H1 (cell line): ENCODE measurements around the gene ZBTB37. TPM values are rescaled to one million over a fixed set of nuclear protein-coding genes. Genes with fewer than 3 reads are reported as not detected.

Experiments used
- CTCF ChIA-PET: fragments of 300-600 bp; sonication (Branson Sonifier 250); formaldehyde crosslinking; loops from one replicate; lab custom pipeline; 2021; ENCODE audit not compliant: partially characterized antibody; lab: Charles Lee
- POLR2A ChIA-PET: fragments of 300-600 bp; sonication (Branson Sonifier 250); formaldehyde crosslinking; loops from one replicate; lab custom pipeline; 2021; ENCODE audit warnings: inconsistent platforms; ENCODE audit not compliant: partially characterized antibody; lab: Charles Lee
- DNase-seq, 2 experiments: peaks; one replicate each; pipeline versions ENCODE4 v3.0.0 to v3.0.0-alpha.2; 2010 to 2022; ENCODE audit warnings: low spot score in 2 of 2, low read depth in 1 of 2, mixed read lengths in 1 of 2
- FAIRE-seq: peaks from 2 replicates; lab custom pipeline; 2011; peaks lifted over from hg19 to GRCh38; lab: Jason Lieb, UNC
- H2AFZ ChIP-seq: 2 replicates; pipeline ENCODE4 v1.8.1; 2012; ENCODE audit warnings: low read length, inconsistent platforms
- H2AK5ac ChIP-seq: 2 replicates; pipeline ENCODE4 v1.6.1; 2013; ENCODE audit warnings: low read depth, low read length
- H2BK120ac ChIP-seq: replicated peaks from 2 replicates; pipeline ENCODE3; 2013; ENCODE audit warnings: low read depth, low read length, inconsistent platforms
- H2BK12ac ChIP-seq: 2 replicates; pipeline ENCODE4 v1.6.1; 2013; ENCODE audit warnings: low read depth, low read length
- H2BK15ac ChIP-seq: 2 replicates; pipeline ENCODE4 v1.6.1; 2013; ENCODE audit warnings: low read length
- H2BK20ac ChIP-seq: 2 replicates; pipeline ENCODE4 v1.6.1; 2013; ENCODE audit warnings: low read length
- H2BK5ac ChIP-seq: 2 replicates; pipeline ENCODE4 v1.6.1; 2013; ENCODE audit warnings: low read depth, low read length
- H3K14ac ChIP-seq: 2 replicates; pipeline ENCODE4 v1.6.1; 2013; ENCODE audit warnings: inconsistent platforms; ENCODE audit not compliant: insufficient read length
- H3K18ac ChIP-seq: 2 replicates; pipeline ENCODE4 v1.6.1; 2013; ENCODE audit warnings: low read length; ENCODE audit errors: extremely low read depth
- H3K23ac ChIP-seq: 2 replicates; pipeline ENCODE4 v1.6.1; 2013; ENCODE audit warnings: inconsistent platforms; ENCODE audit not compliant: insufficient read length
- H3K23me2 ChIP-seq: 2 replicates; pipeline ENCODE4 v1.6.1; 2013; ENCODE audit warnings: low read depth, low read length
- H3K27ac ChIP-seq: 2 replicates; pipeline ENCODE4 v1.6.1; 2011; ENCODE audit warnings: low read depth, low read length, inconsistent platforms
- H3K27me3 ChIP-seq, 4 experiments: replicated peaks in 1 of 4; 1 replicate in 1 of 4; 2 replicates in 3 of 4; pipeline versions ENCODE4 v1.6.1 to v1.8.1; 2011 to 2013; ENCODE audit warnings: low read length in 3 of 4, mild to moderate bottlenecking in 3 of 4, inconsistent platforms in 2 of 4, mixed read lengths in 2 of 4, moderate library complexity in 1 of 4; ENCODE audit not compliant: control insufficient read depth in 3 of 4, insufficient read depth in 3 of 4; ENCODE audit errors: extremely low read depth in 1 of 4
- H3K36me3 ChIP-seq, 4 experiments: 2 replicates each; pipeline versions ENCODE4 v1.6.1 to v1.8.1; 2011 to 2013; ENCODE audit warnings: mild to moderate bottlenecking in 4 of 4, low read length in 3 of 4, moderate library complexity in 2 of 4, control low read depth in 1 of 4, inconsistent platforms in 1 of 4; ENCODE audit not compliant: insufficient read depth in 4 of 4, control insufficient read depth in 2 of 4
- H3K4ac ChIP-seq: replicated peaks from 2 replicates; pipeline ENCODE3; 2013; ENCODE audit warnings: low read length, low read depth, mixed read lengths, inconsistent platforms; ENCODE audit not compliant: insufficient read length
- H3K4me1 ChIP-seq, 4 experiments: replicated peaks in 1 of 4; 1 replicate in 1 of 4; 2 replicates in 3 of 4; pipeline versions ENCODE4 v1.6.1 to v1.8.1; 2011 to 2013; ENCODE audit warnings: low read length in 3 of 4, inconsistent platforms in 2 of 4, mixed read lengths in 1 of 4; ENCODE audit not compliant: insufficient read depth in 4 of 4, control insufficient read depth in 3 of 4
- H3K4me2 ChIP-seq, 2 experiments: 2 replicates each; pipeline versions ENCODE4 v1.6.1 to v1.8.1; 2011 to 2013; ENCODE audit warnings: low read depth in 2 of 2, low read length in 2 of 2, control low read depth in 1 of 2, inconsistent platforms in 1 of 2, mild to moderate bottlenecking in 1 of 2; ENCODE audit not compliant: insufficient read depth in 1 of 2
- H3K4me3 ChIP-seq, 4 experiments: fragments of 200-600, 300-600 bp in 1 of 4; sonication (generic), shearing (Covaris generic), sonication (Bioruptor Twin) in 1 of 4; 2 replicates each; pipeline versions ENCODE4 v1.5.1 to v1.8.1; 2011 to 2016; ENCODE audit warnings: low read length in 4 of 4, low read depth in 3 of 4, control low read depth in 2 of 4, inconsistent platforms in 2 of 4, mild to moderate bottlenecking in 2 of 4, mixed read lengths in 1 of 4, moderate library complexity in 1 of 4; ENCODE audit not compliant: insufficient read depth in 2 of 4; ENCODE audit errors: extremely low read depth in 1 of 4
- H3K56ac ChIP-seq: replicated peaks from 2 replicates; pipeline ENCODE3; 2013; ENCODE audit warnings: low read depth, mild to moderate bottlenecking, mixed read lengths, low read length, inconsistent platforms; ENCODE audit not compliant: insufficient read length
- H3K79me1 ChIP-seq: 2 replicates; pipeline ENCODE4 v1.6.1; 2013; ENCODE audit warnings: low read depth, low read length, control low read depth
- H3K79me2 ChIP-seq, 2 experiments: 2 replicates each; pipeline versions ENCODE4 v1.6.1 to v1.8.1; 2012 to 2013; ENCODE audit warnings: low read length in 2 of 2, mild to moderate bottlenecking in 2 of 2, inconsistent platforms in 1 of 2; ENCODE audit not compliant: insufficient read depth in 2 of 2, control insufficient read depth in 1 of 2
- H3K9ac ChIP-seq, 4 experiments: replicated peaks in 1 of 4; 1 replicate in 1 of 4; 2 replicates in 3 of 4; pipeline versions ENCODE4 v1.6.1 to v1.8.1; 2011 to 2013; ENCODE audit warnings: low read depth in 3 of 4, low read length in 3 of 4, control low read depth in 2 of 4, mild to moderate bottlenecking in 2 of 4, moderate library complexity in 2 of 4, inconsistent platforms in 1 of 4; ENCODE audit errors: extremely low read depth in 1 of 4
- H3K9me3 ChIP-seq, 2 experiments: 2 replicates each; pipeline versions ENCODE4 v1.6.1 to v1.8.1; 2012 to 2013; ENCODE audit warnings: mild to moderate bottlenecking in 2 of 2, moderate library complexity in 2 of 2, control low read depth in 1 of 2, inconsistent platforms in 1 of 2, low read depth in 1 of 2, low read length in 1 of 2, mixed read lengths in 1 of 2; ENCODE audit not compliant: insufficient read depth in 2 of 2
- H4K20me1 ChIP-seq, 2 experiments: replicated peaks in 1 of 2; 2 replicates each; pipeline versions ENCODE3 to v1.8.1; 2011 to 2013; ENCODE audit warnings: inconsistent platforms in 2 of 2, low read length in 2 of 2, mild to moderate bottlenecking in 1 of 2; ENCODE audit not compliant: insufficient read depth in 2 of 2, control insufficient read depth in 1 of 2
- H4K5ac ChIP-seq: 2 replicates; pipeline ENCODE4 v1.6.1; 2013; ENCODE audit warnings: low read length, low read depth, mixed read lengths, inconsistent platforms; ENCODE audit not compliant: insufficient read length
- H4K8ac ChIP-seq: 2 replicates; pipeline ENCODE4 v1.8.0; 2013; ENCODE audit warnings: mild to moderate bottlenecking, moderate library complexity, low read length, inconsistent platforms; ENCODE audit not compliant: insufficient read depth; ENCODE audit errors: extremely low read depth
- H4K91ac ChIP-seq: replicated peaks from 2 replicates; pipeline ENCODE3; 2013; ENCODE audit warnings: low read length, mixed read lengths, inconsistent platforms; ENCODE audit not compliant: insufficient read length
- BACH1 ChIP-seq: IDR thresholded peaks from 2 replicates; pipeline ENCODE4 v1.6.1; 2012; ENCODE audit warnings: low read length, improper control_type of control experiment
- CBX8 ChIP-seq: fragments of 300-800, 300-1000 bp; sonication (generic); IDR thresholded peaks from 2 replicates; pipeline ENCODE4 v1.7.1; 2016; ENCODE audit warnings: low read depth, low read length, borderline replicate concordance
- CEBPB ChIP-seq: IDR thresholded peaks from 2 replicates; pipeline ENCODE4 v1.6.1; 2012; ENCODE audit warnings: low read depth, low read length
- E2F6 ChIP-seq: IDR thresholded peaks from 2 replicates; pipeline ENCODE4 v1.6.1; 2012; ENCODE audit warnings: inconsistent platforms
- EGR1 ChIP-seq: IDR thresholded peaks from 2 replicates; pipeline ENCODE4 v1.6.1; 2011; ENCODE audit warnings: low read depth, low read length, borderline replicate concordance
- RNF2 ChIP-seq: fragments of 200-900, 300-1000 bp; sonication (generic); IDR thresholded peaks from 2 replicates; pipeline ENCODE4 v1.7.1; 2016; ENCODE audit warnings: borderline replicate concordance, low read depth, mild to moderate bottlenecking, antibody characterized with exemption, low read length; ENCODE audit not compliant: poor library complexity, severe bottlenecking; ENCODE audit errors: missing control alignments
- SAP30 ChIP-seq: fragments of 300-600 bp; sonication (generic); IDR thresholded peaks from 2 replicates; pipeline ENCODE4 v1.7.1; 2012; ENCODE audit warnings: low read length, moderate library complexity, mild to moderate bottlenecking, inconsistent platforms; ENCODE audit not compliant: insufficient read depth, insufficient replicate concordance
- SUZ12 ChIP-seq: fragments of 200-600 bp; sonication (generic); IDR thresholded peaks from 2 replicates; pipeline ENCODE4 v1.6.1; 2012; ENCODE audit warnings: mild to moderate bottlenecking, inconsistent platforms, low read length, moderate library complexity, mixed read lengths
- TAF7 ChIP-seq: optimal IDR thresholded peaks from 2 replicates; pipeline ENCODE3; 2011; ENCODE audit warnings: low read depth, mild to moderate bottlenecking, inconsistent platforms, low read length, moderate library complexity, borderline replicate concordance
- WGBS, 2 experiments: shearing (Covaris generic) in 1 of 2; methylation state at CpG; one replicate each; pipeline versions ENCODE4 v1.1.6 to v1.1.7; 2013 to 2015; ENCODE audit warnings: low lambda C conversion rate in 2 of 2, mixed read lengths in 2 of 2, inconsistent platforms in 1 of 2, low coverage in 1 of 2, missing lambda C conversion rate in 1 of 2; ENCODE audit not compliant: insufficient replicate concordance in 2 of 2, insufficient coverage in 1 of 2, insufficient read length in 1 of 2; ENCODE audit errors: extremely low coverage in 1 of 2, missing lambda C conversion rate in 1 of 2; 5-methylcytosine and 5-hydroxymethylcytosine counted together
- polyA plus RNA-seq, 7 experiments: library from polyadenylated mRNA; depleted of rRNA in 3 of 7; stranded (reverse) in 5 of 7; unstranded in 2 of 7; fragments of >200 nt in 5 of 7; fragments of 200-250 nt in 2 of 7; gene quantifications; 1 replicate in 5 of 7; 2 replicates in 1 of 7; 4 replicates in 1 of 7; pipeline versions ENCODE4 v1.2.1 to v1.2.3, GENCODE V29; 2011 to 2013; ENCODE audit warnings: missing spikeins in 2 of 7, mixed read lengths in 2 of 7
- total RNA-seq: library from RNA; stranded (reverse); fragmentation: NEBNext Ultra II Directional; extraction: Animal tissue kit (Norgen Biotek cat#: 25700); gene quantifications from 2 replicates; pipeline ENCODE4 v1.2.1, GENCODE V29; 2021

ZBTB37 gene
- total and polyA plus RNA-seq, 2 of the 8 experiments (the other 6 are each of a cell fraction or from before 2014, with no cell fraction given): 1.7 to 12.5 TPM

- ChIA-PET CTCF (interaction anchor here (0.6 to 0.9 kb wide), 2 partner anchors 10 to 34 kb away, joined by 3 to 4 read pairs; no protein-coding TSS in a partner anchor), POLR2A (interaction anchor here (1.8 to 2.0 kb wide), 2 partner anchors 35 to 39 kb away, joined by 9 read pairs; partner anchors contain the start of genes GAS5 and ZBTB37)
- WGBS, 2 experiments: 89% methylated on average over 6 of the region's 6 CpGs; no CpG with 5 or more reads in 1 of the 2 experiments
- Histone ChIP-seq H2BK120ac (no peak overlapping the region), H3K36me3 (no peaks in the 10 kb centered on the region), H2BK20ac (no peak overlapping the region), H3K56ac (no peak overlapping the region), H3K27ac (no peak overlapping the region), H3K79me2 (no peaks in the 10 kb centered on the region), H2AFZ (no peak overlapping the region), H3K79me1 (peaks cover 2% of the 10 kb centered on the region; the same call in 1 of the 2 replicates), H2AK5ac (no peak overlapping the region), H3K4me1 (peaks cover 0 to 14% (median 2%) of the 10 kb centered on the region in 4 experiments; a peak in 4 of 7 replicates), H3K4ac (no peak overlapping the region), H3K18ac (no peak overlapping the region), H3K4me3 (no peak overlapping the region), H3K4me2 (no peak overlapping the region), H2BK12ac (no peak overlapping the region), H3K9ac (no peak overlapping the region), H4K8ac (no peak overlapping the region), H3K23me2 (no peaks in the 10 kb centered on the region), H4K91ac (no peak overlapping the region), H4K20me1 (no peaks in the 10 kb centered on the region), H3K14ac (no peak overlapping the region), H2BK5ac (no peak overlapping the region), H3K9me3 (no peaks in the 10 kb centered on the region), H3K23ac (no peak overlapping the region), H4K5ac (no peak overlapping the region), H2BK15ac (no peak overlapping the region), H3K27me3 (no peaks in the 10 kb centered on the region)
- no peak for DNase-seq
- FAIRE-seq: no peak
- TF ChIP-seq E2F6 (no peak), SUZ12 (no peak), TAF7 (no peak), CBX8 (no peak), SAP30 (no peak), RNF2 (no peak), BACH1 (no peak), CEBPB (no peak), EGR1 (no peak)
Measured at GRCh38 chr1:173903827-173904531, 35.8 kb downstream of the ZBTB37 start.
